ENCODE data around the gene PITHD1. TPM values are rescaled to one million over a fixed set of nuclear protein-coding genes. Genes with fewer than 3 reads are reported as not detected.

Gene PITHD1
- total RNA-seq, 1 donor from 2014 or later, result 36.4 TPM

GRCh38 chr1:23751815-23752200, 26.4 kb upstream of the PITHD1 start:
- peaks cover 33% of the 10 kb centered on the region for H3K36me3 Mint-ChIP-seq (ENCODE audit: low read depth)
- H3K4me1 Mint-ChIP-seq (ENCODE audit: low read depth), result peaks cover 12% of the 10 kb centered on the region
- no peak for TF ChIP-seq CTCF (IDR thresholded peaks at IDR 0.05)
- no peak overlapping the region for H3K4me3 Mint-ChIP-seq (ENCODE audit: unreplicated experiment)
- H3K27me3 Mint-ChIP-seq (ENCODE audit: low read depth), result no peaks in the 10 kb centered on the region
- no peaks in the 10 kb centered on the region for H3K9me3 Mint-ChIP-seq (ENCODE audit: low read depth)
- H3K27ac Mint-ChIP-seq (ENCODE audit: unreplicated experiment), result no peak overlapping the region
- DNase-seq (ENCODE audit: low spot score), result no peak

GRCh38 chr1:23752909-23753308, 25.3 kb upstream of the PITHD1 start:
- Mint-ChIP-seq H3K9me3 (ENCODE audit: low read depth) (no peaks in the 10 kb centered on the region), H3K4me1 (ENCODE audit: low read depth) (peaks cover under 1% of the 10 kb centered on the region), H3K4me3 (ENCODE audit: unreplicated experiment) (no peak overlapping the region), H3K27ac (ENCODE audit: unreplicated experiment) (no peak overlapping the region), H3K27me3 (ENCODE audit: low read depth) (no peaks in the 10 kb centered on the region), H3K36me3 (ENCODE audit: low read depth) (peaks cover 35% of the 10 kb centered on the region)
- no peak for DNase-seq (ENCODE audit: low spot score)
- no peak for TF ChIP-seq CTCF (IDR thresholded peaks at IDR 0.05)

GRCh38 chr1:23756676-23757075, 21.5 kb upstream of the PITHD1 start:
- Mint-ChIP-seq H3K27ac (ENCODE audit: unreplicated experiment) (peak overlapping the region; percentile 32), H3K4me1 (ENCODE audit: low read depth) (no peaks in the 10 kb centered on the region), H3K9me3 (ENCODE audit: low read depth) (no peaks in the 10 kb centered on the region), H3K4me3 (ENCODE audit: unreplicated experiment) (no peak overlapping the region), H3K36me3 (ENCODE audit: low read depth) (peaks cover 36% of the 10 kb centered on the region), H3K27me3 (ENCODE audit: low read depth) (no peaks in the 10 kb centered on the region)
- no peak for DNase-seq (ENCODE audit: low spot score)
- no peak for TF ChIP-seq CTCF (IDR thresholded peaks at IDR 0.05)

GRCh38 chr1:23757812-23758211, 20.4 kb upstream of the PITHD1 start:
- Mint-ChIP-seq H3K36me3 (ENCODE audit: low read depth) (peaks cover 36% of the 10 kb centered on the region), H3K27ac (ENCODE audit: unreplicated experiment) (no peak overlapping the region), H3K4me1 (ENCODE audit: low read depth) (no peaks in the 10 kb centered on the region), H3K9me3 (ENCODE audit: low read depth) (no peaks in the 10 kb centered on the region), H3K27me3 (ENCODE audit: low read depth) (no peaks in the 10 kb centered on the region), H3K4me3 (ENCODE audit: unreplicated experiment) (no peak overlapping the region)
- DNase-seq (ENCODE audit: low spot score), result no peak
- TF ChIP-seq CTCF (IDR thresholded peaks at IDR 0.05), result no peak

- no peaks in the 10 kb centered on the region for H3K9me3 Mint-ChIP-seq (ENCODE audit: low read depth)
- H3K27me3 Mint-ChIP-seq (ENCODE audit: low read depth), result no peaks in the 10 kb centered on the region
- no peak for DNase-seq (ENCODE audit: low spot score)
- H3K4me3 Mint-ChIP-seq (ENCODE audit: unreplicated experiment), result no peak overlapping the region
- peaks cover 26% of the 10 kb centered on the region for H3K36me3 Mint-ChIP-seq (ENCODE audit: low read depth)
- H3K4me1 Mint-ChIP-seq (ENCODE audit: low read depth), result no peaks in the 10 kb centered on the region
- no peak overlapping the region for H3K27ac Mint-ChIP-seq (ENCODE audit: unreplicated experiment)
- no peak for TF ChIP-seq CTCF (IDR thresholded peaks at IDR 0.05)
Observed at GRCh38 chr1:23759277-23759676, 18.9 kb upstream of the PITHD1 start.

Data from chondrocyte (in vitro differentiated cells).